Transverse colon (tissue), 3 donors: ENCODE results near the gene OSBPL9.

ENCODE experiments used
- POLR2A ChIP-seq: fragments of 450-650 bp; IDR thresholded peaks from one replicate; pipeline ENCODE4 v1.6.1; 2016; ENCODE audit warnings: antibody characterized with exemption, mild to moderate bottlenecking, moderate library complexity
- TF ChIP-seq, protein P1 (sequence below), 5 experiments: fragments of 200-600 bp in 3 of 5; fragments of 450-650 bp in 2 of 5; sonication (generic) in 3 of 5; IDR thresholded peaks; 1 replicate in 2 of 5; 2 replicates in 3 of 5; pipeline ENCODE4 v1.5.1; 2016 to 2017; ENCODE audit warnings: antibody characterized with exemption in 5 of 5, inconsistent platforms in 3 of 5, mild to moderate bottlenecking in 2 of 5, moderate library complexity in 1 of 5

GRCh38 chr1:51689075-51689440 lies 72.2 kb downstream of the OSBPL9 start:
- TF ChIP-seq, protein P1, sequence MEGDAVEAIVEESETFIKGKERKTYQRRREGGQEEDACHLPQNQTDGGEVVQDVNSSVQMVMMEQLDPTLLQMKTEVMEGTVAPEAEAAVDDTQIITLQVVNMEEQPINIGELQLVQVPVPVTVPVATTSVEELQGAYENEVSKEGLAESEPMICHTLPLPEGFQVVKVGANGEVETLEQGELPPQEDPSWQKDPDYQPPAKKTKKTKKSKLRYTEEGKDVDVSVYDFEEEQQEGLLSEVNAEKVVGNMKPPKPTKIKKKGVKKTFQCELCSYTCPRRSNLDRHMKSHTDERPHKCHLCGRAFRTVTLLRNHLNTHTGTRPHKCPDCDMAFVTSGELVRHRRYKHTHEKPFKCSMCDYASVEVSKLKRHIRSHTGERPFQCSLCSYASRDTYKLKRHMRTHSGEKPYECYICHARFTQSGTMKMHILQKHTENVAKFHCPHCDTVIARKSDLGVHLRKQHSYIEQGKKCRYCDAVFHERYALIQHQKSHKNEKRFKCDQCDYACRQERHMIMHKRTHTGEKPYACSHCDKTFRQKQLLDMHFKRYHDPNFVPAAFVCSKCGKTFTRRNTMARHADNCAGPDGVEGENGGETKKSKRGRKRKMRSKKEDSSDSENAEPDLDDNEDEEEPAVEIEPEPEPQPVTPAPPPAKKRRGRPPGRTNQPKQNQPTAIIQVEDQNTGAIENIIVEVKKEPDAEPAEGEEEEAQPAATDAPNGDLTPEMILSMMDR (IDR thresholded peaks at IDR 0.05): no peak
- no peak for TF ChIP-seq POLR2A
